GM12878 (cell line): Measurements from ENCODE around the gene TTLL10. TPM values are rescaled to one million over a fixed set of nuclear protein-coding genes. Genes with fewer than 3 reads are reported as not detected.

ENCODE experiments used
- ATAC-seq: fragments of 200-7000 bp; cut with Tn5 transposase; 3 replicates; pipeline ENCODE4 v1.9.1; 2020; ENCODE audit warnings: mild to moderate bottlenecking, moderate library complexity
- BruUV-seq: library from RNA; stranded (reverse); fragments of 400-500 nt; replicated peaks from 2 replicates; lab custom pipeline; 2021; lab: Mats Ljungman, UMichigan
- CTCF ChIA-PET: fragments of 300-600 bp; sonication (Branson Sonifier 250); formaldehyde crosslinking; extraction: SDS; loops from one replicate; lab custom pipeline; 2021; ENCODE audit warnings: inconsistent platforms; lab: Yijun Ruan, JAX
- POLR2A ChIA-PET: fragments of 350-600 bp; formaldehyde crosslinking; extraction: SDS; loops from one replicate; lab custom pipeline; 2021; ENCODE audit warnings: inconsistent platforms; lab: Charles Lee
- RAD21 ChIA-PET: fragments of 300-600 bp; sonication (Branson Sonifier 250); formaldehyde crosslinking; loops from one replicate; lab custom pipeline; 2023; ENCODE audit warnings: antibody characterized with exemption; ENCODE audit not compliant: unreplicated experiment; lab: Charles Lee
- SMC1A ChIA-PET: fragments of 300-600 bp; sonication (Branson Sonifier 250); formaldehyde crosslinking; loops from one replicate; lab custom pipeline; 2023; ENCODE audit not compliant: unreplicated experiment, uncharacterized antibody; lab: Charles Lee
- DNase-seq: peaks from one replicate; pipeline ENCODE4 v3.0.0-alpha.2; 2011; ENCODE audit warnings: low read depth, low spot score
- FAIRE-seq: peaks from 3 replicates; lab custom pipeline; 2011; peaks lifted over from hg19 to GRCh38; lab: Jason Lieb, UNC
- H2AFZ ChIP-seq: 2 replicates; pipeline ENCODE4 v1.6.0; 2011; ENCODE audit warnings: low read depth, low read length, control low read depth; ENCODE audit not compliant: control insufficient read depth
- H3K27ac ChIP-seq: 2 replicates; pipeline ENCODE4 v1.5.1; 2011; ENCODE audit warnings: control low read depth; ENCODE audit not compliant: control insufficient read depth, insufficient read depth
- H3K27me3 ChIP-seq, 2 experiments: replicated peaks in 1 of 2; 2 replicates each; pipeline versions ENCODE4 v1.6.0 to v1.6.1; 2011; ENCODE audit warnings: low read length in 1 of 2; ENCODE audit not compliant: control insufficient read depth in 2 of 2, insufficient read depth in 2 of 2
- H3K36me3 ChIP-seq, 2 experiments: 2 replicates each; pipeline ENCODE4 v1.5.1; 2011; ENCODE audit warnings: low read length in 1 of 2; ENCODE audit not compliant: control insufficient read depth in 2 of 2, insufficient read depth in 2 of 2
- H3K4me1 ChIP-seq: 2 replicates; pipeline ENCODE4 v1.6.1; 2011; ENCODE audit warnings: mild to moderate bottlenecking, low read length, moderate library complexity, mixed read lengths; ENCODE audit not compliant: control insufficient read depth, insufficient read depth
- H3K4me2 ChIP-seq: 2 replicates; pipeline ENCODE4 v1.6.0; 2011; ENCODE audit warnings: control low read depth; ENCODE audit not compliant: control insufficient read depth, insufficient read depth
- H3K4me3 ChIP-seq: fragments of 200-600 bp; sonication (generic); 2 replicates; pipeline ENCODE4 v1.5.1; 2016
- H3K79me2 ChIP-seq: 2 replicates; pipeline ENCODE4 v1.6.0; 2011; ENCODE audit warnings: low read length; ENCODE audit not compliant: control insufficient read depth, insufficient read depth
- H3K9ac ChIP-seq: 2 replicates; pipeline ENCODE4 v1.8.0; 2011; ENCODE audit warnings: low read length, control low read depth, mixed read lengths; ENCODE audit not compliant: control insufficient read depth, insufficient read depth
- H3K9me3 ChIP-seq: replicated peaks from 3 replicates; pipeline ENCODE4 v1.5.1; 2011; ENCODE audit warnings: mild to moderate bottlenecking, low read length; ENCODE audit not compliant: control insufficient read depth, insufficient read depth
- H4K20me1 ChIP-seq: 2 replicates; pipeline ENCODE4 v1.6.0; 2011; ENCODE audit not compliant: control insufficient read depth, insufficient read depth
- FOXK2 ChIP-seq: fragments of 450-650 bp; IDR thresholded peaks from 2 replicates; pipeline ENCODE4 v1.6.1; 2017; ENCODE audit warnings: mild to moderate bottlenecking, moderate library complexity
- MLLT1 ChIP-seq: fragments of 450-650 bp; IDR thresholded peaks from 2 replicates; pipeline ENCODE4 v1.6.1; 2016; ENCODE audit warnings: mild to moderate bottlenecking
- POLR2AphosphoS2 ChIP-seq: IDR thresholded peaks from 2 replicates; pipeline ENCODE4 v1.6.1; 2011; ENCODE audit warnings: low read depth, mild to moderate bottlenecking, low read length, improper control_type of control experiment, moderate library complexity
- ZBTB4 ChIP-seq: fragments of 450-650 bp; formaldehyde crosslinking; IDR thresholded peaks from 2 replicates; pipeline ENCODE4 v1.4.0; 2022; ENCODE audit warnings: mild to moderate bottlenecking, moderate library complexity
- WGBS: methylation state at CpG from one replicate; pipeline ENCODE4 v1.1.6; 2016; ENCODE audit warnings: low lambda C conversion rate; ENCODE audit not compliant: insufficient replicate concordance, insufficient coverage; ENCODE audit errors: missing lambda C conversion rate; 5-methylcytosine and 5-hydroxymethylcytosine counted together
- in situ Hi-C: fragments of 300-500 bp; cut with MboI; formaldehyde crosslinking; loops from 9 replicates; pipeline ENCODE4 v1.14.3; 2018; ENCODE audit warnings: mixed read lengths
- intact Hi-C: fragments of 100-400 bp; cut with micrococcal nuclease; formaldehyde crosslinking; loops from one replicate; pipeline ENCODE4 v1.14.2; 2022; ENCODE audit not compliant: unreplicated experiment
- polyA plus RNA-seq, 11 experiments: library from polyadenylated mRNA; depleted of rRNA in 4 of 11; unstranded in 6 of 11; stranded (reverse) in 5 of 11; fragments of >200 nt; fragmentation: Nextera tagmentation in 4 of 11; fragmentation: Illumina TruSeq in 1 of 11; extraction: Ambion mirVana in 4 of 11; extraction: Trizol in 1 of 11; gene quantifications; 1 replicate in 1 of 11; 2 replicates in 10 of 11; pipeline versions ENCODE4 v1.2.1 to v1.2.3, GENCODE V29; 2011 to 2016; ENCODE audit warnings: inconsistent platforms in 2 of 11, missing spikeins in 2 of 11, low read depth in 1 of 11
- total RNA-seq, 4 experiments: library from RNA; depleted of rRNA in 3 of 4; stranded (reverse); fragments of >200 nt in 3 of 4; fragmentation: Illumina TruSeq in 1 of 4; extraction: Trizol in 1 of 4; gene quantifications; 2 replicates each; pipeline versions ENCODE4 v1.2.1 to v1.2.3, GENCODE V29; 2013 to 2021
- TF ChIP-seq, protein P1 (sequence below): fragments of 450-650 bp; IDR thresholded peaks from 2 replicates; pipeline ENCODE4 v1.6.1; 2017; ENCODE audit warnings: mild to moderate bottlenecking, moderate library complexity

The TTLL10 gene
- total and polyA plus RNA-seq, 10 of the 15 experiments (the other 5 are each of a cell fraction or from before 2014, with no cell fraction given), result not detected

DNA sequence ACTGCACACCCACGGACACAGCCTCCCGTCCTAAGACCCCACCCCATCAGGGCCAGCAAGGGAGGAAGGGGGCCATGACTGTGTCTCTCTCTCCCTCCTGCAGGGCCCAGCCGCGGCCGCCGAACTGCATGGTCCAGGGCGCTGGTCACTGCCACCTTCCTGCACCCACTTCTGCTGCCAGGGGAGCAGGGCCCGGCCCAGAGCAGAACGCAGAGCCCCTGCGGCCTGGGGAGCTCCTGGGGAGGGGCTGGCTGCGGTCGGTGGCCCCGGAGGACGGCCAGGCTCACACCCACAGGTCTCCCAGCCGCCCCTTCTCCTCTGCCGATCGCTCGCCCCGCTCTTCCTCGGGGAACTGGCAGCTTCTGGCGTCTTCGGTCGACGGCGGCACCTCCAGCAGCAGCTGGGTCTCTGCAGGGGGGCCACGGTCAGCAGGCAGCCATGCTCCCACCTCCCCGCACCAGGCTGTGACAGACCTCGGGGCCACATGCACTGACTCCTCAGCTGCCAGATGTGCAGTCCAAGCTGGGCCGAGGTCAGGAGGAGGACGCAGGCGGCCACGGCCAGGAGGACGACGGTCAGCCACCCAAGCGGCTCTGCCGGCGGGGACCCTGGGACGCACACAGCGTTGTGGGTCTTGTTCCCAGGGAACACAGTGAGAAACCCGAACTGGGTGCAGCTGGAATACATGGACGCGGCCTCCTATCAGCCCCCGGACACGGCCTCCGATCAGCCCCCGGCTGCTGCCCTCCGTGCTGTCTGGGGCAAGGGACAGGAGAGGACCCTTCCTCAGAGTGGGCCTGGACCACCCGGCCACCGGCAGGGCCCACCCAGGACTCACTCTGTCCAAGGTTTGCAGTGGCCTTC, 30.1 kb downstream of the TTLL10 start:
- Histone ChIP-seq H3K4me1 (peaks cover 23% of the 10 kb centered on the region), H3K79me2 (no peaks in the 10 kb centered on the region), H4K20me1 (no peaks in the 10 kb centered on the region), H3K9ac (no peak overlapping the region), H3K9me3 (no peaks in the 10 kb centered on the region), H3K36me3 (no peaks in the 10 kb centered on the region), H2AFZ (no peak overlapping the region), H3K4me3 (no peak overlapping the region), H3K4me2 (no peak overlapping the region), H3K27ac (no peak overlapping the region), H3K27me3 (peaks cover 0 to 8% of the 10 kb centered on the region in 2 experiments; a peak in 1 of 4 replicates)
- POLR2A ChIA-PET, result no interaction called here
- WGBS, result 64% methylated on average over 49 of the region's 49 CpGs
- TF ChIP-seq, protein P1, sequence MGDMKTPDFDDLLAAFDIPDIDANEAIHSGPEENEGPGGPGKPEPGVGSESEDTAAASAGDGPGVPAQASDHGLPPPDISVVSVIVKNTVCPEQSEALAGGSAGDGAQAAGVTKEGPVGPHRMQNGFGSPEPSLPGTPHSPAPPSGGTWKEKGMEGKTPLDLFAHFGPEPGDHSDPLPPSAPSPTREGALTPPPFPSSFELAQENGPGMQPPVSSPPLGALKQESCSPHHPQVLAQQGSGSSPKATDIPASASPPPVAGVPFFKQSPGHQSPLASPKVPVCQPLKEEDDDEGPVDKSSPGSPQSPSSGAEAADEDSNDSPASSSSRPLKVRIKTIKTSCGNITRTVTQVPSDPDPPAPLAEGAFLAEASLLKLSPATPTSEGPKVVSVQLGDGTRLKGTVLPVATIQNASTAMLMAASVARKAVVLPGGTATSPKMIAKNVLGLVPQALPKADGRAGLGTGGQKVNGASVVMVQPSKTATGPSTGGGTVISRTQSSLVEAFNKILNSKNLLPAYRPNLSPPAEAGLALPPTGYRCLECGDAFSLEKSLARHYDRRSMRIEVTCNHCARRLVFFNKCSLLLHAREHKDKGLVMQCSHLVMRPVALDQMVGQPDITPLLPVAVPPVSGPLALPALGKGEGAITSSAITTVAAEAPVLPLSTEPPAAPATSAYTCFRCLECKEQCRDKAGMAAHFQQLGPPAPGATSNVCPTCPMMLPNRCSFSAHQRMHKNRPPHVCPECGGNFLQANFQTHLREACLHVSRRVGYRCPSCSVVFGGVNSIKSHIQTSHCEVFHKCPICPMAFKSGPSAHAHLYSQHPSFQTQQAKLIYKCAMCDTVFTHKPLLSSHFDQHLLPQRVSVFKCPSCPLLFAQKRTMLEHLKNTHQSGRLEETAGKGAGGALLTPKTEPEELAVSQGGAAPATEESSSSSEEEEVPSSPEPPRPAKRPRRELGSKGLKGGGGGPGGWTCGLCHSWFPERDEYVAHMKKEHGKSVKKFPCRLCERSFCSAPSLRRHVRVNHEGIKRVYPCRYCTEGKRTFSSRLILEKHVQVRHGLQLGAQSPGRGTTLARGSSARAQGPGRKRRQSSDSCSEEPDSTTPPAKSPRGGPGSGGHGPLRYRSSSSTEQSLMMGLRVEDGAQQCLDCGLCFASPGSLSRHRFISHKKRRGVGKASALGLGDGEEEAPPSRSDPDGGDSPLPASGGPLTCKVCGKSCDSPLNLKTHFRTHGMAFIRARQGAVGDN, result no peak
- TF ChIP-seq ZBTB4 (CRISPR knock-in tag), result no peak
- TF ChIP-seq MLLT1, result 0 out of 2 replicates have a peak, but pooled peaks have one; percentile 37
- TF ChIP-seq POLR2AphosphoS2, result no peak
- no peak for TF ChIP-seq FOXK2
- ATAC-seq (no peak), DNase-seq (no peak), FAIRE-seq (no peak)
- intact Hi-C loops, result no loop called here
- RAD21 ChIA-PET, result no interaction called here
- in situ Hi-C loops, result no loop called here
- SMC1A ChIA-PET, result no interaction called here
- CTCF ChIA-PET, result no interaction called here
- BruUV-seq, result no TSS peak
